IPS DF 19.7 (cell line): ENCODE data around the gene HOXA2.

Source experiments
- DNase-seq: peaks from one replicate; pipeline ENCODE4 v3.0.0-alpha.2; 2013; ENCODE audit warnings: low read depth, low spot score

HOXA2 gene

DNA sequence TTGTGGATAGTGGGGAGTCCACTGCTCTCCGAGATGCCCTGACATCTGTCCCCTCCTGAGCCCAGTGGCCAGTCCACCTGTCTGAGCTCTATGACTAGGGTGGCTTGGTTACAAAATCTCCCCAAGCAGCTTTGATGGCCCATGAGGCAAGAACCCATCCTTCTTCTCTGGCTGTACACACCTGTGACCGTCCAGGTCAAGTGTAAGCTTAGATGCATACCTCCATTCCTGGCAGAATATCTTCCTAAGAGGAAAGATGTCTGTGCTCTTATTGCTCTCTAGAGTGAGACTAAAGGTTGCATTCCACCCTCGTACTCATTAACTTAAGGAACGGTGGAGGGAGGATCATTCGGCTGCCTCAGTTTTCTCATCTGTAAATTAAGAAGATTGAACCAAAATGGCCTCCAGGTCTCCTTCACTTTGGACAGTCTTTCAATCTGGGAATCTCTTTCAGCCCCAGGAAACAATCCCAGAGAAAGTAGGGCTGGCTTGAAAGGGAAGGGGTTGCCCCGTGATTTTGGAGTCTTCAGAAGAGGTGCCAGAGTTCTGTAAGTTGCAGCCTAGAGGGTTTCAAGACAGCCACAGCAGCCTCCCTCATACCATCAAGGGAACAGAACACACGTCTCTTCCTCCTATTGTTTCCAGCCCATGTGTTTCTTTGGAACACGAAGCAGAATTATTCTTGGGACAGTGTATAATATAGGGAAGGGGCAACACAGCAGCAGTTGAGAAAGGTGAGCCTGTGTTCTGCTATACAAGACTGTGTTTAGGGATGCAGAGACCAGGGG is 22.6 kb upstream of the HOXA2 start:
- no peak for DNase-seq

DNA sequence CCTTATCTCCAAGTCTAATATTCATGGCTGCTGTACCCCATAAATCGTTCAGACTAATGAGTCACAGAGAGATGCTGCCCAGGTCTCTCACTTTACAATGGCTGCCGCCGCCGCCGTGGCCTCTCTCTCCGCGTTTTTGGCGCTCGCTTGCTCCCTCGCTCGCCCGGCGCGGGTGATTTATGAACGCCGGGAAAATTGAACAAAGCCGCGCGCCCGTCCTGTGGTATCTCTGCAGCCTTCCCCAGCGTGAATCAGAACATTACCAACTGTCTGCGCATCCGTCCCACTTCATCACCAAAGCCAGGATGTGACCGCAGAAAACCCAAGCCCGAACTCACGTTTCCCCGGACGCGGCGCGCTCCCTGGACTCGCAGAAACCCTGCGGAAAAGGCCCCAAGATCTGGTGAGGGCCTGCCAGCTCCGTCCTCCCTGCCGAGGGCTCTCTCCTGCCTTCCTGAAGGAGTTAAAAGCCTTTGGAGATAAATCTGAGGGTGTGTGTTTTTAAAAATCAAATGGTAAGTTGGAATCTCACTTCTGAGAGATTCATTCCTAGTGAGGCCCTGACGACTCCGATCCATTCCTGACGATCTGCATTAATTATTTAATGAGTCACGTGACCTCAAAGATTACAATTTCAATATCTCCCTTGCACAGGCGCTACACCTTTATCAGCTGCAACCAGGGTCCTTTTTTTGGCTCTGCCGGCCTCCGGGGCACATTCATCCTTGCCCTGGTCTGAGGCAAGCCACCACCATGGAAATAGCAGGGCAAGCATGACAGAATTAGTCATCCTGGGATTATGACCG is 21.8 kb upstream of the HOXA2 start:
- DNase-seq = no peak

DNA sequence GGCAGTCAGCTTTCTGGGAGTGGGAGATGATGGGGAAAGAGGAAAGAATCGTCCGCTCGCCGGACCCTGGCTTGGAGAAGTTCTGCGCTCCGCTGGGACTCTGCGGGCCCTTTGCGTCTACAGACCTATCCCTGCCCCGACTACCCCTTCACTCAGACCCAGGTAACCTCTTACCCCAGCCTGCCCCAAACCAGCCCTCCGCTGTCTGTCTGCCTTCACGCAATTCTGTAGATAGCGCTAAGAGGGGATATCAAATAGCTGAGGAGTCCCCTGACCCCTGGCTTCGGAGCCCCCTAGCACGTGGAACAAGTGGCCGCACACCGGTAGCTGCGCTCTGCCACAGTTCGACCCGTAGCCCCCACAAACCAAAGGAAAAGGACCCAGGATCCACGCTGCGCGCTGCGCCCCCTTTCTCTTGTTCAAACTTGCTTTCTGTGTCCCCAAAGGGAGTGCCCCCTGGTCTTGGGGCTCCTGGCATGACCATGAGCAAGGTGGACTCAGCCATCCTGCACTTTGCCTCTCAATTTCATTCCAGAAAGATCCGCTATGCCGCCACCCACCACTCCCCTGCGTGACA is 21.1 kb upstream of the HOXA2 start:
- DNase-seq = no peak

DNA sequence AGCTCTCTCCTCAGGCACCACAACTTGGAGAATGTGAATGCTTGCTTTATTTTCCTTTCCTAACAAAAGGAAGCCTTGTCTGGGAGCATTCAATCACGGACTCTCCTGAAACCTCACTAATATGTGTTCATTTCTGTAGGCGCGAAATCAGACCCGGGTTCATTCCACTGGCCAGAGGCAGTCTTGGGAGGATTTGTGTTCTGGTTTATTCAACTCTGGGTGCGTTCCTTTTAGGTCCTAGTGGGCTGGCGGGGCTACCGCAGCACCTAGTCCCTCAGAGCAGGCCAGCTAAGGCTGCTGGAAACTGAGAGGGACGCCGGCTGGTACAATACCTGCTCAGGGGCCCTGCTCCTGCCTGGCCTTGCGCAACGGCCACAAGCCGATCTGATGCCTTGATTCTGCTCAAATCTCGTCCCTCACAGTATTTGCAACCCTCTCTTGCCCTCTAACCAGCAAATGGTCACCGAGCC is 20.6 kb upstream of the HOXA2 start:
- no peak for DNase-seq

DNA sequence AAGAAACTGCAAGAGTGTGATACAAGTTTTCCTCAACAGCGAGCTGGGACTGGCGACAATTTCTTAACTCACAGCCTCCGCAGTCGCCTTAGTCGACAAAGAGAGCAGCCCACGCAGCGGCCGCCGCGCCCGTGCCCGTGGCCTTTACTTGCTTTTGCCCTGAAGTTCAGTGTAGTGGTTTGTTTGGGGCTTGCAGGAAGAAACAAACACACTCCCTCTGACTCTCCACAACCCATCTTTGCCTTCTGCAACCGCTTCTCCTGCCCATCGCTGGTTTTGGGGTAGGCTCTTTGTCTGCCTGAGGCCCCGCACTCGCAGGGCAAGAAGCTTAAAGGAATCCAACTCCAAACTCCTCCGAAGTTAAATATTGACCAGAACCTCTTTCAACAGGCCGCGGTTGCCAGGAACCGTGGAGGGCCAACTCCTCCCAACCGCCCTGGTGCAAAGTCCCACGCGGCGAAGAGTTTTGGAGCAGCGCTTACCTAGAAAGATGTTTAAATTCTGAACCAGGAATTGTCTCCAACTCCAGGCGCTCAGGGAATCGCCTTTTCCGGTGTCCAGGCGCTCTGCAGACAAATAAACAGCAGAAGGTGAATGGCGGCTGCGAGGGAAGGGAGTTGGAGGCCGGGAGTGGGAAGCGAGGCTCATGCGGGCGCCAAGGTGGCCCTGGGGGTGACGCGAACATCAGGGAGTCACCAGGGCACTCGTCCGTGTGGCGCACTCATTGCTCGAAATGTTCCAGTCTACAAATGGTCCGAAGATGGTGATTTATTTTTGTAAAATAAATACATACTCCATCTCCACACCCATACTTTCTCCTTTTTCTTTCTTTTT is 19.8 kb upstream of the HOXA2 start:
- DNase-seq = no peak

DNA sequence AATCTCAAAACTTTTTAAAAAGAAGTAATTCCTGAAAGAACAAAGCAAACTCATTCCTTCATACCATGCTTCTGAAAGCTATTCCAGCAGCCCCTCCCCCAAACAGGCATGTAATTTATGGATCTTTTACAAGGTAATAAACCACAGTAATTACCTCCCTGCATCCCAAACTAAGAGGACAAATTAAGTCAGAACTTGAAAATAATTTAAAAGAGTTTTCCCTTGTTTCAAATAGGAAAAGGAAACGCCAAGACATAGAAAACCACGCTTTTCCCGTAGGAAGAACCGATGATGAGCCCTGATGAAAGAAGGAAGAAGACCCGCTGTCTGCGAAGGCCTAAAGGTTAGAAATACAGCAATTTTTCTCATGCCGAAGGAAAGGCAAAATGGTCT is 19.2 kb upstream of the HOXA2 start:
- no peak for DNase-seq

DNA sequence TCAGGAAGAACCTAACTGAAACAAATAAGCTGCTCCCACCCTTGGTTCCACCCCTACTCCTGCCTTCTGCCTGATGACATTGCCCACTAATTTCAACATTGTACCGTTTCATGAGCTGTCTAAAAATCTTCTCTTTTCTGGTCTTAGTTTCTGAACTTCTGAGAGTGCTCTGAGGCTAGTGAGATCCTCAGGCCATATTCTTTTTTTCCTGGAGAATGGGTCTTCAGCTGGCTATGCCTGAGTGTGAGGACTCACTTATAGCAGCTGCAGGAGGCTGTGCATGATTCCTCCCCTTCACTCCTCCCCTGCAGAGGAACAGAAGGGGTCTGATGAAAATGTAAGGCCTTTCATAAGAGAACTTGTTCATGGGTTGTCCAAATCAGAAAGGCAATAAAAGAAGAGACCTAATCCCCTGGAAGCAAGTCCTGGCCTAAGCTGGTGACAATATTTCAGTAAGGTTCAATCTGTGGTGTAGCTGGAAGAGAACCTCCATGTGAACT is 17.0 kb upstream of the HOXA2 start:
- DNase-seq = no peak

DNA sequence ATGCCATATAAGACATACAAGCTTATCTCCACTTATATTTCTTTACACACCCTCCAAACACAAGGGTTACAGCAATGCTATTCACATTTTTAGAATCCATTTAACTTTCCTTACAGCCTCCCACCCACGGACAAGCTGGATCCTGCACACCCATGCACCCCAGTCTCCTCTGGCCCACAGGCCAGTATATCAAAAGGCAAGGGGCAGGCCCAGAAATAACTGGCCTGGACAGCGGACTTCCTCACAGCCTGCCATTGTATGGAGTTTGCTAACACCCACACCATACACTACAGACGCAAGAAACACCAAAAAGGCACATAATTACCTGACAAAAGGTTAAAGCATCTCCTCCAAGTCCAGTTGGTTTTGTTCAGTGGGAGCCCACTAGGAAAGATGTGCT is 16.1 kb upstream of the HOXA2 start:
- DNase-seq = no peak

DNA sequence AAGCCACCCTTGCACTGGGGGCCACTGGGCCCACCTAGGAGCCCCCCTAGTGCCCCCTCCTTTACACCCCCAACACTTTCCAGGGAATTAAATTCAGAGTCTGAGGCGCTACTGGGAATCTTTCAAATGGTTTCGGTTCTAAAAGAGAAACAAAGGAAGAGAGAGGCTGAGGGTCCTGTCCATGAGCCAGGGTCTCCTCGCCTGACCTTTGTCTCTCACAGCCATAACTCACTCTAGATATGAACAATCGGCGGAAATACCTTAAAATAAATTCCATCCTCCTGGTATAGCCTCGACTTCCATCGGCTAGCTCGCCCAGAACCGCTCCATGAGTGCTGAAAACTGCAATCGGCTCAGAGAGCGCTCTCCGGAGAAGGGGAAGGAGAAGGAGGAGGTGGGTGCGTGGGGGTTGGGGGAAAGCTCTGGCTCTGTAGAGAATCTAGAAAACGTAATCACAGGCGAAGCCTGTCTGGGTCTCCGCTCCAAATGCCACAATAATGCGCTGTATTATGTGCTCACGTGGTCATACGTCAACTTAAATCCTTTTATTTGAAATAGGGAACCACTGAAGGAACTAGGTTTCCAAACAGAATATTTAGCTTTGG is 15.5 kb upstream of the HOXA2 start:
- DNase-seq = no peak

DNA sequence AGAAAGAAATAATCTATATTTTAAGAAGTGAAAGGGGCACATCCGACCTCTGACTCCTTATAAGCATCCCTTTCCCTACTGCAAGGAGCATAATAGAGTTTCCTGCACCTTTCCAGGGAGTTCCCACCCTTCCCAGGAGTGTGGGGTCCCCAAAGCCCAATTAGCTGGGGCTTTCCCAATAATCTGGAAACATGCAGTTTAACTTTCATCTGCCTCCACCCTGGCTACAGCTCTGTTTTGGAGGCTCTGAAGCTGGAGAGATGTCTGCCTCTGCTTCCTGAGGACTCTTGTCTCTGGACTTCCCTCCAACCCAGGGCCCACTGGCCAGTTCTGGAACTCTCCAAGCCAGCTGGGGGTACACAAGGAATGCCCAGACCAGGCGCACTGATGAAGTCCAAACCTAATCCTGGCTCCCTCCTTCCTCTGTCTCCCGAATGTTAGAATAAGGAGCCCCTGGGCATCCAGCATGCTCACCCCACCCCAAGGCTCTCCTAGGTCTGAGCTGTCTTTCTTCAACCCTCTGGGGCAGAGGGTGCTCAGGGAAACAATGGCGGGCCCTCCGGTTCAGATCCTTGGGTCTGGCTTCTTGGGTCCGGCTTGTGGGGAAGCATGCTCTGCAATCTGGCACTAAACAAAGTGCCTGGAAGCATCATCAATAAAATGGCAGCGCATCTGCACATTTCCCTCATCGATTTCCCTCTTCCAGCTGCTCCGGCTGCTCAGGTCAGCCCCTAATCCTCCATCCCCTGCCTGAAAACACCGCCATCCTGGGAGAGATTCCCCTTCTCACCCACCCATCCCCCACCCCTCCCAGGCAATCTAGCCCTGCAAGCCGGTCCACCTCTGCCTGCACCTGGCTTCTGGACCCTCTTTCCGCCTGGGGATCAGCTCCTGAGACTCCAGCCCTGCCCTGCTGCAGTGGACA is 14.7 kb upstream of the HOXA2 start:
- DNase-seq = no peak

DNA sequence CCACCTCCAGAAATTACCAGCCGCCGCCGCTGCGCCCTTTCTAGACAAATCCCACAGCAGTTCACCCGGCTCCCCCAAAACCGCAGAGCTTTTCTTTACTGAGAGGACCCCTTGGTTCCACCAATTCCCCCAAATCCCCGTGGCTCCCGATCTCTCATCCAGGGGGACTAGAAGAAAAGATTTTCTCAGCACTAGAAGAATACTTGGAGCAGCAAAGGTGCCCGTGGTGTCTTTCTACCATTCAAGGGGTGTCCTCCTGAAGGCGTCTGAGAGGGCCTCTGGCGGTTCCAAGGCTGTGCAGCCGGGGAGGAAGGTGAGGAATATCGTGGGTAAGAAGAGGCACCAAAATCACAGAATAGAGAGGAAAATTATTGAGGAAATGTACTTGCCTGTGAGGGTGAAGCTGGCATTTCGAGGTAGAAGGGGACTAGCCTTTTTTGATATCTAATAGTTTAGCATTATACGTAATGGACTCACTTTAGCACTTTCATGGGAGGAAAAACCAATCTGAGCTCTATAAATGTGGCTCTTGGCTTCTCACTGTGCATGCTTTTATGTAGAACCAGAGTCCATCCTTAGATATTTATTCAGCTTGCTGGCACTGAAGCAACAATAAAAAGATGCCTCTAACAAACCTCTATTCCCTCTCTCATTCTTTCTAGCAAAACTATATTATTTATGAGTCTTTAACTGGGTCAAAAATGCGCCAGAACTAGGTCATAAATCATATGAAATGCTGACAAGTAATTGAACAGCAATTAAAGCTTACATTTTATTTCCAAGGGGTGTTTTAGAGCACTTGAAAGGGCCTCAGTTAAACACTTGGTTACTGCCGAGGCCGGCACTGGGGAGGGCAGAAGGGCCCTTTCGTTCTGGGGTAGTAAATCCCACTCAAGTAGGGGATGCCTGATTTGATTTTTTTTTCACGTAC is 13.8 kb upstream of the HOXA2 start:
- DNase-seq = no peak

DNA sequence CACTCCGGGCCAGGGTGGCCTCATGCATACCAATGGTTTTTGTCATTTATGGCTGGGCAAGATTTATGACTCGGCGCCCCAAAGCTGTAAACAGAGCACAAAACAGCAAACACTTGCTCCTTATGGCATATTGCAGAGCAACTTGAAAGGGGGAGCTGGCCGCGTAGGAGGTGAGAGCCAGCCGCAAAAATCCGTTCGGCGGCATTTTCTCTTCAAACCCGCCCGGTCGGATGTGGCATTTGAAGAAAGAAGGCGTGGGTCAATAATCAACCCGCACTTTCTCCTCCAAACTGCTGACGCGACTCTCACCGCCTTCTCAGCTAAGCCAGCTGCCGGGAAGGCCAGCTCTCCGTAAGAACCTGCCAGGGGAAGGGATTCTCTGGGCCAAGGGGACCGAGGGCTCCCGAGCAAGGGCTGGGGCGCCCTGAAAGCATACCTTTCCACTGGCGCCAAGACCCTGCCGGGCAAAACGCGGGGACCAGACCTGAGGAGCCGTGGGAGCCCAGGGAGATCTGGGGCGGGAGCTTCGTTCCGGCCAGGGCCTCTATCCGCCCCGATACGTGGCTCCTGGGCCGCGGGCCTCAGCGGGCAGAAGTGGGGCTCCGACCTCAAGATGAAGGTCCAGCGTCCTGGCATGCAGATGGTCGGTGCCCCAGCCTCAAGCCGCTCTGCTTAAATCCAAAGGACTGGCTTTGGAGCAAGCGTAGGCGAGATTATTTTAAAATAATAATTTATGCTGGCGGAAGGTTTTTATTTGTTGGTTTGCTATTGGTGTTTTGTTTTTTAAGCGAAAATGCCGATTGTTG is 12.9 kb upstream of the HOXA2 start:
- DNase-seq = no peak

DNA sequence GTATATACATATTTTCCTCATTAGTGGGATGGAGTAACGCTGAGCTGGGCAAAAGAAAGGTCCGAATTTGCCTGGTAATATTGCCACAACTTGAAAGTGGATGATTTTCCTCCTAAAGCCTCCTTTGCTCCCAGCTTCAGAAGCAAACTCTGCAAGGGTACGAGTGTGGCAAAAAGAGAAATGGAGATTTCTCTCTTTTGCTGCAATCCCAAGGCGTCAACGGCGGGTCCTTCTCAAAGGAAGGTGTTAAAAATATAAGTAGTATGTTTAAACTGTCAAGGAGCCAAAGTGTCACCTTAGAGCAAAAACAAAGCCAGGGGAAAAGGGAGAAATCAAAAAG is 12.4 kb upstream of the HOXA2 start:
- DNase-seq = no peak

DNA sequence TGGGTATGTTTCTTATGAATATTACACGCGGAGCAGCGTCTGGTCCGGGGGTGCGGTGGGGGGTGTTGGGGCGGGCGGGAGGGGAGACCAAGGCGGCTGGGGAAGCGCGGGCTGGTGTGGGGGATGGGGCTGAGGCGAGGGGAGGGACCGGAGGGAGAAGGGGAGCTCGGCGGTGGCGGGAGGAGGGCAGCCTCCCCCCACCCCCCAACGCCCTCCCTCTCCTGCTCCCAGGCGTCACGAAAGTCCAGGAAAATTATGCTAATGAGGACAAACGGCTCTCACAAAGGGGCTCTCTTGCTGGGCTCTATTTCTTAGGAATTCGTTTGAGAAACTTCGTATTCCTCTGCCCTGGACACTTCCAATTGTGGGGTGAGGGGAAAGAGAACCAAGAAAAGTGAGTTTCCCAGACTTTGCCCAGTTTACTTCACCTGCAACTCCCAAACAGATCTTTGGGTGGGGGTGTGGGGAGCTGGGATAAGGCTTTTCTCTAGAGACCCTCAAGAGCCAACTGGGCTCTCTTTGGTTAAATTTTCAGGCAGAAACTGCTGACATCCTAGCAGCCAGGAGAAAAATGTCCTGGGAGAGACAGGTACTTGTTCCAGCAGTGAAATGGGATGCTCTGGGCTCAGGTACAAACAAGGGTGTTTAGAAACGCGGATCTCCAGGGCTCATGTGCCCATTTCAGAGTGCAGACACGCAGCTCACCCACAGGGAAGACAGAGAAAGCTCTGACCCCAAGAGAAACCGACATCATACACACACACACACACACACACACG is 11.7 kb upstream of the HOXA2 start:
- DNase-seq = no peak

DNA sequence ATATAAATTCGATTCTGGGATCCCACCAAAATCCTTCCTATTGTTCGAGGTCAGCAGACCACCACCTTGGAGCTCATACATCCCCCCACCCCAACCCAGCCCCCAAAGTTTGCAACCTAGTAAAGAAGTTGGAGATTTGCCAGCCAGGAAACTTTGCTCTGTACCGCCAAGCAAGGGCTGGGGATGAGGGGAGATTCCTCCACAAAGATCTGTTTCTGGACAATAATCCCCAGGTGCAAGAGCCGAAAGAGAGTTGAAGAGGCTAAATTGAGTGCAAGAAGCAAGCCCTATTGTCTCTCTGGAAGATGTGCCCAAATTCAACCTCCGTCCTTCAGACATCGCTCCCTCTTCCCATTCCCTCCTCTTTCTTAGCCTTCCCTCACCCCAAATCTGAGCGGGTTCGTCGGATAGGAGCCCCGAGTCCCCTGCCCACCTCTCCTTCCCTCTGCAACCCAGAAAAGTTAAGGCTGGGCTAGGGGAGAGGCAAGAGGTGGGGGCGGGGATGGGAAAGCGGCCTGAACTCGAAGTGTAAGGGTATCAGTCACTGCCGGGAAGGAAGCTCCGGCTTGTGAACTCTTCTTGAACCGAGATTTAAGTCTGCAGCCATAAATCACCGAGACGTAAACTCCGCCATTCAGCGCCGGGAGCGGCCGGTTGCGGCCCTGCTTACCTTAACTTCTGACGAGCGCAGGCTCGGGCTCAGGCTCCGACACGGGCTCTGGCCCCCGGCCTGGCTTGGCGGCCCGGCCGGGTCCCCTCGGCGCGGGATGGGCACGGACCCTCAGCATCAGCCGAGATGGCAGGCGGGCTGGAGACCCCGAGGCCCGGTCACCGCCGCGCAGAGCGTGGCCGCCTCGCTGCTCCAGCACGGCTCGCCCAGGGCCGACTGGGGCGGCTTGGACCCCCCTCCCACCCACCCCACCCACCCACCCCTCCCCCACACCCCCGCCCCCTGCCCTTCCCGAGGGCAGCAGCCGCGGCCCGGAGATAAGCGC is 10.8 kb upstream of the HOXA2 start:
- DNase-seq = no peak

DNA sequence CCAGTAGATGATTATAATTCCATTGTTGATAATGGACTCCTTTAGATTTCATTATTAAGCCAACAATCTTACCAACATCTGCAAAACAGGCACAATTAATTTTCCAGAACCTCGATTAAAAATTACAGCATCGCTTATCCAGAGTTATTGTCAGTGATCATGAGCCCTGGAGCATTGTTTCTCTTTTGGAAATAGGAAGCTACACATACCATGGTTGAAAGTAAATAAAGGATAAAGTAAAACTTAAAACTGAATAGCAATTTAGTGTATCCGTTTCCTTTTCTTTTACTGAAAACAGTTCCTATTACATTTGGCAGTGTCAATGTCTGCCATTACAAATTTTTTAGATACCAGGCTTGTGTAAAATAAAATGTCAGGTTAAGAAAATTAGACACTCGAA is 9.9 kb upstream of the HOXA2 start:
- DNase-seq = no peak
